NCI-H524 (cell line): ENCODE results near the gene TIRAP.
"Not testable (repeated sequence)": the region's sequence is repeated elsewhere in the genome, so short reads cannot be mapped to it uniquely, and the experiment has no call there.

Source experiments
- DNase-seq, 2 experiments: peaks; one replicate each; lab custom pipeline; 2025; lab: John Stamatoyannopoulos, UW

The TIRAP gene

DNA sequence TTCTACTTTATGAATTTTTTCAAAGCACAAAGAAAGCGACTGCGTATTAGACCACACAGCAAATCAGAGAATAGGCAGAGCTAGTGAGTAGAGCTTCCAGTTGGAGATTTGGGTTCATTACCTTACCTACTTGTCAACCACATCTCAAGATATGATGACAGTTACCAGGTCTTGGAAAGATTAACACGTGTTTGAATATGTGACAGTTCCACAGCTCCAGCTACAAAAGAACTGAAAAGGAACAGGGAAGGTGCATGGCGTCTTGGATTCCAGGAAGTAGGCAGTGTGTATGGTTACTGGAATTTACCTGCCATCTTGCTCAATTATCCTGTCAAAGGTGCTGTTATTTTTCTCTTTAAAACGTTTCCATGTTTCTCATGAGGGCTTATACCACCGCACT is 5.3 kb downstream of the TIRAP start:
- DNase-seq, result no peak

DNA sequence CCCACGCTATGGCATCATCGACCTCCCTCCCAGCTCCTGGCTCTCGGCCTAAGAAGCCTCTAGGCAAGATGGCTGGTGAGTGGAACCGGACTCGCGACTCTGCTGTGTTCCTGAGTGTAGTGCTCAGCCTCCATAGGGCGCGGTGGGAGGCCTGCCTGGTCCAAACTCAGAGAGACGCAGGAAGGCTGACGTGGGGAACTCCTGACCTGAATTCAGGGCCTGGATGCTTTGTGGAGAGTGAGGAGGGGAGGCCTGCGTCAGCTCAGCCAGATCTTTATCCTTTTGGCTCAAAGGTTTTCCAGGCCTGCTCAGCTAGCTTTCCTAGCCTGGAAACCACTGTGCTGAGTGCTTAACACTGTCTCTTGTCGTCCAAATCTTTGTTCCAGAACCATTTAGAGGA is 8.0 kb downstream of the TIRAP start:
- DNase-seq, result no peak

DNA sequence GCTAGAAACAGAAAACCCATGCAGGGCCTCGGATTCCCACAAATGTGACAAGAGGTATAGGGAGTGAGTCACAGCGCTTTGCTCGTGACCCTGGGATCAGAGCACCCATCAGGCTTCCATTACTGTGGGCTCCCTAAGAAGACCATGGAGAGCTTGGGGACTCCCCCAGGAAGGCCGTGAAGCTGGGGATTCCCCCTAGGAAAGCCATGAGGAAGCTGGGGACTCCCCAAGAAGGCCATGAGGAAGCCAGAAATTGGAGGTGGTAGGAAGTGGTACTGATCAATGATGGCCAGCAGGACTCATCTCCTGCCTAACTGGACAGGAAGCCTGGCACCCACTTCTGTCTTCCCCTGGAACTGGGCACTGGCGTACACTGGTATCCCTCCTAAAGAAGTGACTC is 10.8 kb downstream of the TIRAP start:
- DNase-seq, result no peak

DNA sequence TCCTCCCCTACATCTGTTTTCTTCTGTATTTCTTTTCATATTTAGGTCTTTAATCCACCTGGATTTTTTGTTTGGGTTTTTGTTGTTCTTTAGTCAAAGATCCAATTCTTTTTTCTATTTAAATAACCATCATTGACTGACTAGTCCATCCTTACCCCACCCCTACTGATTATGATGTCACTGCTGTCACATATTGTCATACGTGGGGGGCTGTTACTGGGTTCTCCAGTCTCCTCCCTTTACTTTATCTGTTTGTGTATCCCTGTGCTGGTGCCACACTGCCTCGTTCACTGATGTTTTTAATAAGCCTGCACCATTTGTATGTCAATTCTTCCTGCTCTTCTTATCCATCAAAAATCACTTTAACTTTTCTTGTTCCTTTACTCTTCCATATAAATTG is 14.1 kb downstream of the TIRAP start:
- DNase-seq, result no peak

DNA sequence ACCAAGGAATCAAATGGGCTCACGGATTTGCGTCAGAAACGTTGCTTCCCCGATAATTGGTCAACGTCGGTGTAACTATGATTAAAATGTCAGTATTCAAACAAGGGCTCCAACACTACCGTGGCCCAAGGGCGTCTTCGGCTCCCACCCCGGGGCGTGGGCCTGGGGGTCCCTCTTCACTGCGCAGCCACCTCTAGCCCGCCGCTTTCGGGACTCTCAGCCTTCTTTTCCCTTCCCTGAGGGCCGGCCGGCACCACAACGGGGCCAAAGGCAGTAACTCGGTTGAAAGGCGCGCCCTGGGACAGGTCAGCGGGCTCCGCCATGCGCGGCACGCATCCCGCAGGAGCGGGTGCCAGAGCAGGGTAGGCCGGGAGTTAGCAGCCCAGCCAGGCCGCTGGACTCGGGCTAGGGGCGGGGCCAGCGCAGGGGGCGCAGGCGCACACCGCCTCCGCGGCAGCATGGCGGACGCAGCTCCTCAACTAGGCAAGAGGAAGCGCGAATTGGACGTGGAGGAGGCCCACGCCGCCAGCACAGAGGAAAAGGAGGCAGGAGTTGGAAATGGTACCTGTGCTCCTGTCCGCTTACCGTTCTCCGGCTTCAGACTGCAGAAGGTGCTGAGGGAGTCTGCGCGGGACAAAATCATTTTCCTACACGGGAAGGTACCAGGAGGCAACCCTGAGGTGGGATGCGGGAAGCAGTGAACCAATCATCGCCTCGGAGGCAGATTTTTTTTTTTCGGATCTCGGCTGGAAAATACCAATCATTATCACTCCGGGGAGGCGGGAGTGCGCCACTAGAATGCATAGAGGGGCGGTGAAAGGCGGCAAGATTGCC is 20.9 kb downstream of the TIRAP start, which contains the start of gene DCPS:
DCPS (plus strand) TSS at position 438 of the 834 bp plus-strand sequence; CDS start at position 459, 21 bp downstream.
- peak; percentile 66 to 82 for DNase-seq

DNA sequence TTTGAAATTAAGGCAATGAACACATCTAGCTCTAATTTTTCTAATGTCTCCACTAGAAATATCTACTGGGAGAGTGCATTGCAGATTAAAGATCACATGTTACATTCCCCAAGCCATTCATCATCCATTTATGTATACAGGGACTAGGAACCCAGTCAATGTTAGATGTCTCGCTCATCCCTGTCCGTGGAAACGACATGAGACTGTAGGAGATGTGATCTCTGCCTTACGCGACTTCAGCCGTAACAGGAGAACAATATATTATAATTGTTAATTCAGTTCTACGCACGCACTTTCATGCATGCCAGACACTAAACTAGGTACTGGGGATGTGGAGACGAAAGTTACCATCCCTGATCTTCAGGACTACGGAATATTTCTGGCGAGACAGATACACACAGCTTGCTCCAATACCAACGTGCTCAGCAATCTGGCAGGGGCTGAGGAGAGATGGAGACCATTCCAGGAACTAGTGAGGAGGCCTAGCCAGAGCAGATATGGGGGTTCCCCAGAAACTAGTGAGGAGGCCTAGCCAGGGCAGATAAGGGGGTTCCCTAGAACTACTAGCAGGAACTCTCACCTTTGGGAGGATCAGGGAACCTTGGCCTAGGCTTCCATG is 21.7 kb downstream of the TIRAP start:
- DNase-seq, result no peak

DNA sequence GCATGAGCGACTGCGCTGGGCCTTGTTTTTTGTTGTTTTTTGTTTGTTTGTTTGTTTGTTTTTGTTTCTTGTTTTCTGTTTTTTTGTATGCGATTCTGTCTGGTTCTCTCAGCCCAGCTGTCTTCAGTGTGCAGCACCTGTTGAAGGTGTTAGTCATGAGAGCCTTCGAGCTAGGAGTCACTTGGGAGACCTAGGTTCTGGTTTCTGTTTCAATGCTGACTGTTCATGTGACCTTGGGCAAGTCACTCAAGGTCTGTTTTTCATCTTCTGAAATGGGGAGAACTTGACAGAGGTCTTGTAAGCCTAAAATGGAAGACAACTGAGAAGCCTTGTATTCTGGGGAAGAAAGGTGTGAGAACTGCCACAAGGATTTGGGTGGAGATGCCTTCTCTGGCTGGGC is 22.8 kb downstream of the TIRAP start:
- no peak for DNase-seq

DNA sequence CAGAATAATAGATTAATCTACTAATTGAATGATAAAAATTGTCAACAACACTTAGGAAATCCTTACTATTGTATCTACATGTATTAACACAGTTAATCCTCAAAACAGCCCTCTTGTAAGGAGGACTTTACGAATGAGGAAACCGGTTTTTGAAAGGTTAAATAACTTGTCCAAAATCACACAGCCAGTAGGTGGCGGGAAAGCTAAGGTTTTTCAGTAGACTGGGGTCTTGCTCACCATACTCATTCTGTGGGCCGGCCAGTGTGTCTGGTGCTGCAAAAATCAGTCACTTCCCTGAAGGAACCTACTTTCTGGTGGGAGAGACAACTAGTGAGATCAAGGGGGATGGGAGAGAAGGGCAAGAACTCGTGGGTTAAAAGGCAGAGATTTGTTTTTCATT is 24.8 kb downstream of the TIRAP start:
- peak in 1 of 2 experiments; percentile 64 for DNase-seq

DNA sequence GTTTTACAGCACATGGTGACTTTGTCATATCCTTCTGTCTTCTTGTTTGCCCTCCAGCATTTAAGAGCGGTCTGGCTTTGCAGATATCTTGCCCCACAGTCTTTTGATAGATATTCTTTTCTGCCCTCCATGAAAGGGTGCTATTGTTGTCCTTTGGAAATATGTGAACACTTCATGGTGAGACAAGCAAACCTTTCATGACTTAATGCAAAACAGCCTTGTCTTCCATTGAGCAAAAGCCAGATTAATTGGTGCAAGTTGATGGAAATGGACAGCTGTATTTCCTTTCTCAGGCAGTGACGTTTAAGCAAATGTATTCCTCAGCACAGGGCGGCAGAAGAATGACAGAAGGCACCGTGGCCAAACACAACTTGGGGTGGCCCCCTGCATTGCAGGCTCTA is 25.4 kb downstream of the TIRAP start:
- DNase-seq, result no peak

DNA sequence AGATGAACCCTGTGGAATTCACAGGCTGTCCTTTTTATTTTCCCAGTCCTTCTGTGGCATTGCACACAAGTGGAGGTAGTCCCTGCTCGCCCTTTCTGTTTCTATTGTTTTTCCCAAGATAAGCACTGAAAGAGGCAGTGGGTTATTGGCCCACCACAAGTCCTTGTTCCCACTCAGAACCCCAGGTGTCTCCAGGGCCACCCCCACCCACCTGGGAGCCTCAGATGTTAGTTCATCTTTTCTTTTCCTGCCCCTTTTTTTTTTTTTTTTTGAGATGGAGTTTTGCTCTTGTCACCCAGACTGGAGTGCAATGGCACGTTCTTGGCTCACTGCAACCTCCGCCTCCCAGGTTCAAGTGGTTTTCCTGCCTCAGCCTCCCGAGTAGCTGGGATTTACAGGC is 25.9 kb downstream of the TIRAP start:
- not testable (repeated sequence) for DNase-seq

DNA sequence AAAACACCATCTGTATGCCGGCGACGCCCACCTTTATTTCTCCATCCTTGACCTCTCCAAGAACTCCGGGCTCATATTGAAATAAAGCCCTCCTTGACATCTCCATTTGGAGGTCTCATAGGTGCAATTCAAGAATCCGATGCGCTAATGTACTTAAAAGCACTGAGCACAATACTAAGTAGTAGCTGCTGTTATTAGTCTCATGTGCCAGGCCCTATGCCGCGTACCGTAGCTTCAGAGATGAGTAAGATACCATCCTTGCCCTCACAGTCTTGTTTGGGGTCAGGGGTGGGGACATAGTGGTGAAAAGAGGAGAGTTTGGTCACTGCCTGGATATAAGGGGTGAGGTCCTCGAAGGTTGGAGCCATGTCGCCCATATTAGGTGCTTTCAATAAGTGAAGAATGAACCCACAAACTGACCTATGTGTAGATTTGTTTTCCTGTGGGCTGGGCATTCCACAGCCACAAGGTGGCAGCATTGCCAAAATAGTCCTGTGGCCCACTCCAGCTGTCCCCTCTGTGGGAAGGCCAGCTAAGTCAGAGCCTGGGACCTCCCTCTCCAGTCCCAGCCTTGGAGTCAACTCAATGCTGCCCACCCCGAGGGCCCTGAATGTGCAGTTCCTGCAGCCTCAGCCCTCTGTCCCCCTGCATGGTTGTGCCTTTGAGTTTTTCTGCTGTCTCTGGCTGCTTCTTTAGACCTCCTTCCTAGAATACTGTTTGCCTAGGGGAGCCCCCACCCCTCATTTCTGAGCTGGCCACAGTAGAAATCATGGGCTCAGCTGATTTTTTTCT is 27.5 kb downstream of the TIRAP start:
- DNase-seq, result peak in 1 of 2 experiments; percentile 70

DNA sequence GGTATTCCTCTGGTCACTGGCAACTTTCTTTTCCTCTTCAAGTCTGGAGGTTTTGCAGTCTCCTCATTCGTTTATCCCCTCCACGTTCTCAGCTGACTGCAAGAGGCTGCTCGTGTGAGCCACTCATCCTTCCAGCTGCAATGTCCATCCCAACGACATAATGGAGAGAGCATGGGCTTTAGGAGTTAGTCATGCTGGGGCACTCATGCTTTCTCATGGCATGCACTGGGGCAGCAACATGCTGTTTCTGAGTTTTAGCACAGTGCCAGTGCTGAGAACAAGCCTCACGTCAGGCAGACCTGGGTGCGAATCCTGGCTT is 28.1 kb downstream of the TIRAP start:
- no peak for DNase-seq

DNA sequence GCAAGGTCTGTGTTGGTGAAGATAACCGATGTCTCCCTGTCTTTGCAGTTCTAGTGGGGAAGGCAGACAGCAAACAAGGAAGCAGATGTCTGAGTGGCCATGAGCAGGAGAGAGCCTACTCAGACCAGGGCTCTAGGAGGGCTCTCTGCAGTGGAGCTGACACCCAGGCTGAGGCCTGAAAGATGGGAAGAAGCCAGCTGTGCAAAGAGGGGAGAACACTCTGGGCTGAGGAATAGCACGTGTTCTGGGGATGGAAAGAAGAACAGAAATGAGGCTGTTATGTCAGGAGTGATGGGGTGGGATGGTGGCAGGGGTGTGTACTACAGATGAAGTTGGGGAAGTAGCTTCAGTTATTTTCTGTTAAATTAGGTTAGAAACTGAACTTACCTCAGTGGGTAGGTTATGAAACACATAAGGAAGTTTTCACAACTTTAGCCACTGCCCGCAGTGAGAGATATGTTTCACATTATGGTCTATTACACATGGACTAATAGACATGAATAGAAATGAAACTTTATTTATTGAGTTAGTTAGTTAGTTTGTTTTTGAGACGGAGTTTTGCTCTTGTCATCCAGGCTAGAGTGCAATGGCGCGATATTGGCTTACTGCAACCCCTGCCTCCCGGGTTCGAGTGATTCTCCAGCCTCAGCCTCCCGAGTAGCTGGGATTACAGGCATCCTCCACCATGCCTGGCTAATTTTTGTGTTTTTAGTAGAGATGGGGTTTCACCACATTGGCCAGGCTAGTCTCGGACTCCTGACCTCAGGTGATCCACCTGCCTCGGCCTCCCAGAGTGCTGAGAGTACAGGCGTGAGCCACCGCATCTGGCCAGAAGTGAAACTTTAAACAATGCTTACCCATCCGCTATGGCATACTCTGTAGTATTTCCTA is 28.8 kb downstream of the TIRAP start:
- DNase-seq, result no peak

DNA sequence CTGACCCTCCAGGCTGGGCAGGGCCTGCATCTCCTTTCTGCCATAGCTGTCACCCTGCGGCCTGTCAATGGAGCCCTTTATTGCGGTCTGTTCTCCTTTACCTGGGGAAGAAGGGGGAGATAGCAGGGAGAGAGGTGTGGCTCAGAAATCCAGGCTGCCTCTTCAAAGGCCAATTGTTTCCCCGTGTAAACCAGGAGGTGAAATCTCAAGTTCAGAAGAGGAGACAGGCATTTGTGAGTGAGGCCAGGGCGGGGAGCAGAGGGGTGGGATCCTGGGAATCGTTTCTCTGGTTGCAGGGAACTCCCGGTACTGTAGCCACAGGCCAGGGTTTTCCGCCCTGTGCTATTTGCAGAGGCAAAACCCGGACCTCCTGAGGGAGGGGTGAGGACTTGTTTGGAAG is 30.1 kb downstream of the TIRAP start:
- no peak for DNase-seq

DNA sequence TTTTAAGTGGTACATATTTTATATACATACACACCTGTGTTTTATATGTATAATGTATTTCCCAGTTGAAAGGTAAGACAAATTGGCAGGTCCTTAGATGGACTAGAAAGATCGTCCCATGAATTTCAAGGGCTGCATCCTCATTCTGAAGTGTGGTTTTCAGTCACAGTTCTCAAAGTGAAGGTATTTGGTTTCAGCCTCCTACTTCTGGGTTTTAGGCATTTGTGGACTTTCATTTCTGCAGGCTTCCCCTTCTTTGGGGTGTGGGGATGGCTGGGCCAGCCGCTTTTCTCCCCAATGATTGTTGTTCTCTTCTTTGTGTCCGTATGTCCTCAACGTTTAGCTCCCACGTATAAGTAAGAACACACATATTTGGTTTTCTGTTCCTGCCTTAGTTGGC is 30.9 kb downstream of the TIRAP start:
- DNase-seq, result no peak

DNA sequence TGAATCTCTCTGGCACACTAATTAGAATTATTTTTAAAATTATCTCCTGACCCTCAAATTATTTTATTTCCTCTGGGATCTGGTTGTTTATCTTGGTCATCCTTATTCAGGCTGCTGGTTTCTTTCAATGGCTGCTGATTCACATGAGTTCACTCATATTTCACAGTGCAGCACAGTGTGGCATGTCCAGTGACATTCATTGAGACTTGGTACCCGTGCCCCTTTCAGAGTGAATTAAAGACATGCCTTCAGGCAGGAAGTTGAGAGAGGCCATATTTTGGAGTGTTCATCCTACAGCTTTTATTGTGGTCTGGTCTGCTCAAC is 34.5 kb downstream of the TIRAP start:
- DNase-seq, result no peak

DNA sequence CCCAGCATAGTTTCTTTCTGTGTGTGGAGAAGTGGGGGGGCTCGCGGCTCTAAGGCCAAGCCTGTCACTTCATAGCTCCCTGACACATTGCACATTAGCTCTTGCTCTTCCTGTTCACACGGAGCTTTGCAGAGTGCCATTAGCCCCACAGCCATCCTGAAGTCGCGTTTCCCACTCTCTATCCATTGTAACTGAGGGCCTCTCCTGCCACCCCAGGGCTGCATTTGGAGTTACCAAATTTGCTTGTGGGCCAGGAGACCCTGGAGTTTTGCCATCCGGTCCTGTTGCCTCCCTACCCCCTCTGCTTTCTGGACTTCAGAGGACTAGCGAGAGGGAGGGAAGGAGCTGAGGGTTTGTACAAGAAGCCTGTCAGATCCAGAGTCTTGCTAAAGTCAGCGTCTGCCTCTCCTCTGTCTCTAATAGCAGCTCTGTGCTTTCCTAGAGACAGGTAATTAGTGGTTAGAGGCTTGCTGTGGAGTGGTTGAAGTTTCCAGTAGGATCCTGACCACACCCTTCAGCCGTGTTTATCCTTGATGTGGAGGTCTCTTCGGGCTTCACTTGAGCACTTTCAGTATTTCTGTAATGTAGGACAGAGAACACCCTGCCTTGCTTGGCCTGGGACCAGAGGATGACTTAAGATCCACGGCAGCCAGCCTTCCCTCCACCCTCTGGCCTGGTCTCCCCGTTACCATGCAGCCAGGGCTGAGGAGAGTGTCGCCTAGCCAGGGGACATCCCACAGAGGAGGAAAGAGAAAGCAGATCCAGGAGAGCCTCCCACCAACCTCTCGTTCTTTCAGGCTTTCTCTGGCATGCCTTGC is 35.1 kb downstream of the TIRAP start:
- no peak for DNase-seq

DNA sequence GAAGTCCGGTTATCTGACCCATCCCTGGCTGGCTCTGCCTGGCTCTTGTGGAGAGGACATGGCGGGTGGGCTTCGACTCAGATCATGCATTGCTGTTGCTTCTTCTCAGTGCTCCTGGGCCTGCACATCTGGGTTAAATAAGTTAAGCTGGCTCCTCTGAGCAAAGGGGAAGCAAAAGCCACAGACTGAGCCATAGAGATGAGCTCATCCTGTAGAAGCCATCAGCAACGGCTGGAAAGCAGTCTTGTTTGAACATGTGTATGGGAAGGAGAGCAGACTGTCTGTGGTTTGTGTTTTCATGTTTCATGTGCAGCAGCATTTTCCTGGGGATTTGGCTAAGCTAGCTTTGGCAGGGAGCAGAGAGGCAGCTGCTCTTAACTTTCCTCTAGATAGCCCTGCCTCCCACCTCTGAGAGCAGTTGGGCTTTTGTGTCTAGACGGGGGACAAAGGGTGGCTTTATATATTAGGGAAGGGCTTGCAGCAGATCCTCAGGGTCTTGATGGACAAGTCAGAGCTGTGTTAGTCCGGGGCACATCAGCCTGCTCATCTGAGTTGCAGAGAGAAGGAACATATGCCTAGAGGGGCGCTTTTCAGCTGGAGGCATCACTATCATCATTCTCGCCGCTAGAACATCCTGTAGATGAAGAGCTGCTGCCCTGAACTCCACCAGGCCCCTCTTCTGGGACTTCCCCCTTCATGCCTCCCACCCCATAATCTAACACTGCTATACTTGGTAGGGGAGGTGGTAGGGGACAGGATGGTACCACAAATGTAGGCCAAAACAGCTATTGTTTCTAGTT is 35.9 kb downstream of the TIRAP start:
- no peak for DNase-seq

DNA sequence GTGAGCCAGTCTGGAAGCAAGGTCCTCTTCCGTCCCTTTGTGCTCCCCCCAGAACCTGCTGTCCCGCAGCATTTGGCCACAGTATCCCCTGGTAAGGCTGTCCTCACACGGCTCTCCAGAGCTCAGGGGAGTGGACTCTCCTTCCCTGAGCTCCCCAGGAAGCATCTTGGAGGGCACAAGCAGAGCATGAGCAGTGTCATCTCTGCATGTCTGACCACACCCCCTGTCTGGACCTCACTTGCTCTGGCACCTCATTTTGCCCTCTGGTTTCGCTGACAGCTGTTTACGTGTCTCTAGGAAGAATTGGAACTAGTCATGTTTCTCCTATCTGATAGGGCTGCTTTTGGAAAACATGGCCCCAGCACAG is 36.5 kb downstream of the TIRAP start:
- DNase-seq, result no peak

DNA sequence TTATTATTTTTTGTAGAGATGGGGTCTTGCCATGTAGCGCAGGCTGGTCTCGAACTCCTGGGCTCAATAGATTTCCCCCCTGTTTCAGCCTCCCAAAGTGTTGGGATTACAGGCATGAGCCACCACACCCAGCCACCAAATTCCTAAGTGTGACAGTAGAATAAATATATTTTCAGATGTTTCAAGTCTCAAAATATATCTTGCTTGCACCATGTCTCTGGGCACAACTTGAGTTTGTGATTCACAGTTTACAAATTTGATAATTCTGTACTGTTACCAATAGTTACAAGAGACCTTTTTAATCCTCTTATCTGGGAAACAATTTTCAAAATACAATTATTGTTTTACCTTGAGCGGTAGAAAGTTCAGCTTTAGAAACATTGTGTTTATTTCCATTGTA is 40.1 kb downstream of the TIRAP start:
- DNase-seq, result no peak
